HG02970 (cell line): ENCODE results near the gene SCG2.
"Not testable (repeated sequence)": the region's sequence is repeated elsewhere in the genome, so short reads cannot be mapped to it uniquely, and the experiment has no call there.

Experiments
- ATAC-seq: cut with Tn5 transposase; IDR thresholded peaks from one replicate; pipeline ENCODE4 v1.9.1; 2021; ENCODE audit warnings: mild to moderate bottlenecking, moderate library complexity, moderate number of reproducible peaks; ENCODE audit not compliant: unreplicated experiment, low FRiP score

Gene SCG2

GRCh38 chr2:223613017-223613950 is 11.1 kb upstream of the SCG2 start:
- ATAC-seq: no peak

- ATAC-seq: no peak
Observed at GRCh38 chr2:223612501-223612900, 10.3 kb upstream of the SCG2 start.

GRCh38 chr2:223611061-223611460 is 8.9 kb upstream of the SCG2 start:
- no peak for ATAC-seq

- no peak for ATAC-seq
Observed at GRCh38 chr2:223607476-223607875, 5.3 kb upstream of the SCG2 start.

GRCh38 chr2:223606946-223607345 is 4.8 kb upstream of the SCG2 start:
- ATAC-seq: no peak

- ATAC-seq: no peak
Observed at GRCh38 chr2:223604231-223604630, 2.1 kb upstream of the SCG2 start.

GRCh38 chr2:223602972-223603371 is 811 bp upstream of the SCG2 start:
- ATAC-seq: no peak

GRCh38 chr2:223601018-223601417 is 1.1 kb downstream of the SCG2 start:
- ATAC-seq: no peak

GRCh38 chr2:223599640-223600380 is 2.4 kb downstream of the SCG2 start:
- no peak for ATAC-seq

- no peak for ATAC-seq
Observed at GRCh38 chr2:223598994-223599639, 3.0 kb downstream of the SCG2 start.

GRCh38 chr2:223597076-223597475 is 5.1 kb downstream of the SCG2 start:
- ATAC-seq: no peak

GRCh38 chr2:223596208-223596607 is 6.0 kb downstream of the SCG2 start:
- no peak for ATAC-seq

GRCh38 chr2:223594831-223595230 is 7.3 kb downstream of the SCG2 start:
- ATAC-seq: no peak

GRCh38 chr2:223594259-223594658 is 7.9 kb downstream of the SCG2 start:
- no peak for ATAC-seq

- not testable (repeated sequence) for ATAC-seq
Observed at GRCh38 chr2:223592689-223593088, 9.5 kb downstream of the SCG2 start.

GRCh38 chr2:223591596-223591995 is 10.6 kb downstream of the SCG2 start:
- no peak for ATAC-seq

GRCh38 chr2:223590964-223591363 is 11.2 kb downstream of the SCG2 start:
- no peak for ATAC-seq

- ATAC-seq: no peak
Observed at GRCh38 chr2:223589901-223590300, 12.3 kb downstream of the SCG2 start.

- ATAC-seq: no peak
Observed at GRCh38 chr2:223588251-223588650, 13.9 kb downstream of the SCG2 start.

- no peak for ATAC-seq
Observed at GRCh38 chr2:223587301-223587700, 14.9 kb downstream of the SCG2 start.

- ATAC-seq: no peak
Observed at GRCh38 chr2:223586261-223586660, 15.9 kb downstream of the SCG2 start.
